M059J (cell line): ENCODE data around the gene SLC6A18. TPM values are rescaled to one million over a fixed set of nuclear protein-coding genes. Genes with fewer than 3 reads are reported as not detected.
"Not testable (repeated sequence)": the region's sequence is repeated elsewhere in the genome, so short reads cannot be mapped to it uniquely, and the experiment has no call there.

Experiments used
- DNase-seq: peaks from one replicate; pipeline ENCODE4 v3.0.0-alpha.2; 2012; ENCODE audit warnings: low read depth
- total RNA-seq: library from RNA; depleted of rRNA; stranded (reverse); fragments of >200 nt; shearing (Covaris generic); gene quantifications from 2 replicates; pipeline ENCODE4 v1.2.3, GENCODE V29; 2014

The SLC6A18 gene
- total RNA-seq, 1 experiment from 2014 or later: not detected

DNA sequence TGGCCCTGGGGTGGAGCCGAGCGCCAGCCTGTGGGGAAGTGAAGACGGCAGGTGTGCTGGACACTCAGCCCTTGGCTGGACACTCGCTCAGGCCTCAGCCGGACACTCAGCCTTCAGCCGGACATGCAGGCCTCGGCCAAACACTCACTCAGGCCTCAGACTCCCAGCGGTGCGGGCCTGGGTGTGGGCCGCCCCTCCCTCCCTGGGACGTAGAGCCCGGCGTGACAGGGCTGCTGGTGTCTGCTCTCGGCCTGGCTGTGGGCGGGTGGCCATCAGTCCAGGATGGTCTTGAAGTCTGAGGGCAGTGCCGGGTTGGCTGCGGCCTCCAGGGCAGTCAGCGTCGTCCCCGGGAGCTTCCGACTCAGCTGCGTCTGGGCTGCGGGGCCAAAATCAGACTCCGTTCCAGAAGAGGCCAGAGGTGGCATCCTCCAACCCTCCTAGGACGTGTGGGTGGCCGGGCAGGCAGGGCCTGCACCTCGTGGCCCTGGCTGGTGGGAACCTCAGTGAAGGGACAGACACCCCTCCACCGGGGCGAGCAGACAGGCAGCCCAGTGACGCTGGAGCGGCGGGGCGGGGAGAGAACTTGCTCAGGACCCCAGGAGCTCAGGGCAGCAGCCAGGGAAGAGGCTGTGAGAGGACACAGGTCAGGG lies 28.4 kb downstream of the SLC6A18 start:
- DNase-seq: no peak

- no peak for DNase-seq
These were observed 29.0 kb downstream of the SLC6A18 start for GRCh38 chr5:1254196-1254595.

- no peak for DNase-seq
These were observed 29.9 kb downstream of the SLC6A18 start for GRCh38 chr5:1255081-1255561.

GRCh38 chr5:1256776-1257175 lies 31.6 kb downstream of the SLC6A18 start:
- no peak for DNase-seq

DNA sequence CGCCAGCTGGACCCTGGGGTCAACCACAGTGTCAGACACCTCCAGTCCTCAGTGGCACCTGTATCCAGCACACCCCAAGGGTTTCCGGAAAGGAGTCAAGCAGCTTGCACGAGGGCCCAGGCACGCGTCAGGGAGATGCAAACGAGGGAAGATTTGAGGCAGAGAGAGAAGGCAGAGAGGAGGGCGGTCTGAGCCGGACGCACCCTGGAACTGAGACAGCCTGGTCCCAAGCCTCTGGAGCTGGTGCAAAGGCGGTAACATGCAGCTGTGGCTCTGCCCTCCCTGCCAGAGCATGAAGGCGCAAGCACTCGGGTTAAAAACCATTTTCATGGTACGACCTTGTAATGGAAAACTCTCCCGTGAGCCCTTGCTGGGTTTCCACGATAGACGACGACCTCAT lies 32.2 kb downstream of the SLC6A18 start:
- DNase-seq: no peak

DNA sequence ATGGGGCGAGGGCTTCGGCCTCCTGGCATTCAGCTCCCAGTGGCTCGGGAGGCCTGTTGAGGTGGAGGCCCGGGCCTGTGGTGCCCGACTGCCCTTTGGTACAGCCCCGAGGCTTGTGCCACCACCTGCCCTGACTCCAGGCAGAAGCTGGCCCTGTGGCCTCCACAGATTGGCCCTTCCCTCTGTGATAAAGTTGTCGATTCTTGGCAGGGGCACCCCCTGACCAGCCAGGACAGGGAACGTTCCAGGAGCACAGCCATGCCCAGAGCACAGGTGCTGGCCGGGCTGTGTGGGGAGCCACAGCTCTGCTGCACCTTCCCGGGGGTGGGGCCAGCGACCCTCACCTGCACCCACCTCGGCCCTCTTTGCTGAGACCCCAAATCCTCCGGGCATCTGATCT lies 32.7 kb downstream of the SLC6A18 start:
- DNase-seq: no peak

- DNase-seq: no peak
These were observed 34.8 kb downstream of the SLC6A18 start for GRCh38 chr5:1259806-1260480.

DNA sequence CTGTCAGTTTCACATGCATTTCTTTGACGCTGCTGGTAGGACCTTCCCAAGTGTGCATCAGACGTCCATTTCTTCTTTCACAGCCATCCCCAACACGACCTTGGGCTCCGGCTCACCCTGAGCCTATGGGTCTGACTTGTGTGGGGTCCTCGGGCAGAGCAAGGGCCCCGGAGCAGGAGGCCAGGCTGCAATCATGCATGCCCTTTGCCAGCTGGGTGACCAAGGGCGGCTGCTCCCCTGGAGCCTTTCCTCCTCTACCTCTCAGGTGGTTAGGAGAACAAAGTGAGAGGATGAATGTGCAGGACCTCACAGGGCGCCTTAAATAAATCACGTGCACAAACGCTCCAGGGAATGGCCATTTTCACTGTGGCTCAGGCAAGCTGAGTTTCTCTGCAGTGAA lies 36.5 kb downstream of the SLC6A18 start:
- no peak for DNase-seq

DNA sequence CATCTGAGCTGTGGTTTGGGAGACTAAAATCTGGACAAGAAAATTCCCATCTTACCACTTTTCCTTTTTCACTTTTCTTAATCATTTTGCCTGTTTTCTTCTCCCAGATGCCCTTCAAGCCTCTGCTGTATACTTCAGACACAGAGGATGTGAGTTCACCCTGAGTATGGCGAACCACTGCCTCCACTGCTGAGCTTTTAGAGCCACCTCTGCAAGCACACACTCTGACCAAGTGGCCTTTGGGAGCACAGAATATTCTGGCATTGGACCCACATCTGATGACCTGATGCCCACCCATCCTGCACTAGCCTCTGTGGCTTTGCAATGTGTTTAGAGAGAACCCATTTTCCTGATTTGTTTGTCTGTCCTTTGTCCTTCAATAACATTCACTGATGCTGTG lies 37.2 kb downstream of the SLC6A18 start:
- DNase-seq: peak; percentile 10

DNA sequence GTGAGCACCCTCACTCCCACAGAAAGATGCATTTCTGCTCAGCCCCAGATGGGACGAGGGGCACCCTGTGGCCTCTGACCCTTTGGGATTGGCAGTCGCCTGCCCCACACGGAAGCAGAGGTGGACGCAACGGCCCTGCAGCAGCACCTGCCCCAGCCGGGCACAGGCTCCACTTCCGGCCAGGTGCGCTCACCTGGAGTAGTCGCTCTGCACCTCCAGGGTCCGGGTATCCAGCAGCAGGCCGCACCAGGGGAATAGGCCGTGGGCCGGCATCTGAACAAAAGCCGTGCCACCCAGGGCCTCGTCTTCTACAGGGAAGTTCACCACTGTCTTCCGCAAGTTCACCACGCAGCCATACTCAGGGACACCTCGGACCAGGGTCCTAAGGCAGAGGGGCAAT lies 39.0 kb downstream of the SLC6A18 start:
- no peak for DNase-seq

DNA sequence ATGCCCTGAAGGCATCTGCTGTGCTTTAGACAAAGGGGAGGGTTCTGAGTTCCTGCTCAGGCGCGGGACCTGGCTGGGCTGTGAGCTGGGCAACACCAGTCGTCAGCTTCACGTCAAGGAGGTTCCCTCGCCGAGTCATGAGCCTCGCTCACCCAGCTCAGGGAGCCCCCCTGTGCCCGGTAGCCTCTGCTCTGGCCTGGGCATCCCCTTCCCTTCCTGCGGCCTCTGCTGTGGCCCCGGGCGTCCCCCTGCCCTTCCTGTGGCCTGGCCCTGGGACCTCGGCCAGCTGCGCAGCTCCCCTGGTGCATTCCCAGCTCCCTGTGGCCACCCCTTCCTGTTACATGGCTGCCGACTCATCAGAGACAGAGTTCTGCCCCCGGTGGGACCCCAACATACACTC lies 39.8 kb downstream of the SLC6A18 start:
- DNase-seq: no peak

GRCh38 chr5:1265461-1266455 lies 40.6 kb downstream of the SLC6A18 start:
- no peak for DNase-seq

DNA sequence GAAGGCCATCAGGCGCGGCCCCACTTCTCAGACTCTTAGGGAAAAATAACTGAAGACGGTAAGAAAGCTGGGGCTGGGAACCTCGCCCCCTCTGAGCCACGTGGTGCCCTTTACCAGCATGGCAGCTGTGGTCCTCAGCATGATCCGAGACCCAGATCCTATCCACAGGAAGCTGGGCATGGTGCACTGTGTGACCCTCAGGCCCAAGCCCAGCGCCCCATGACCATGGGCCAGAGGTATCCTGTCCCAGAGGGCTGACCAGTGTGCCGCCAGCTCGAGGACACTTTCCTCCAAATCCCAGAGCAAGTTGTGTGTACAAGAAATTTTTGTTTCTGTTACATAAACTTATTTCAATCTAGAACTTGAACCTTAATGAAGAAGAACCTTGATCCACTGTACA lies 41.6 kb downstream of the SLC6A18 start:
- no peak for DNase-seq

DNA sequence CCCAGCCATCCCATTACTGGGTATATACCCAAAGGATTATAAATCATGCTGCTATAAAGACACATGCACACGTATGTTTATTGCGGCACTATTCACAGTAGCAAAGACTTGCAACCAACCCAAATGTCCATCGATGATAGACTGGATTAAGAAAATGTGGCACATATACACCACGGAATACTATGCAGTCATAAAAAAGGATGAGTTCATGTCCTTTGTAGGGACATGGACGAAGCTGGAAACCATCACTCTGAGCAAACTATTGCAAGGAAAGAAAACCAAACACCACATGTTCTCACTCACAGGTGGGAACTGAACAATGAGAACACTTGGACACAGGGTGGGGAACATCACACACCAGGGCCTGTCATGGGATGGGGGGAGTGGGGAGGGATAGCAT lies 42.3 kb downstream of the SLC6A18 start:
- not testable (repeated sequence) for DNase-seq

DNA sequence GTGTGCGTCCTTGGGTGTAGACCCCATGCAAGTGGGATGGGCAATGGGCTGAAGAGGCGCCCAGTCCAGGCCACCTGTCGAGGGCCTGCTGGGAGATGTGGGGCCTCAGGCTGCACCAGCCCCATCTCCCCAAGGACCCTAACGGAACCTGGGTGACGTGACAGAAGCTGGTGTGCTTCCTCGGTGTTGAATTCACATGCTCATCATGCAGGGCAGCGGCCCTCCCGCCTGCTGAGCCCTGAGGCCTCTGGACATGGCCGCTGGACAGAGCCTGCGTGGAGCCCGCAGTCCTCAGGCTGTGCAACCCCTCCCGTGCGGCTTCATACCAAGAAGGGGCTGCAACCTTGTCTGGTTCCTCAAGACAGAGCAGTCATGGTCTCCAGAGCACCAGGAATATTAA lies 42.9 kb downstream of the SLC6A18 start:
- DNase-seq: no peak

- DNase-seq: no peak
These were observed 43.5 kb downstream of the SLC6A18 start for GRCh38 chr5:1268666-1269065.

- DNase-seq: no peak
These were observed 45.2 kb downstream of the SLC6A18 start for GRCh38 chr5:1270426-1270825.

DNA sequence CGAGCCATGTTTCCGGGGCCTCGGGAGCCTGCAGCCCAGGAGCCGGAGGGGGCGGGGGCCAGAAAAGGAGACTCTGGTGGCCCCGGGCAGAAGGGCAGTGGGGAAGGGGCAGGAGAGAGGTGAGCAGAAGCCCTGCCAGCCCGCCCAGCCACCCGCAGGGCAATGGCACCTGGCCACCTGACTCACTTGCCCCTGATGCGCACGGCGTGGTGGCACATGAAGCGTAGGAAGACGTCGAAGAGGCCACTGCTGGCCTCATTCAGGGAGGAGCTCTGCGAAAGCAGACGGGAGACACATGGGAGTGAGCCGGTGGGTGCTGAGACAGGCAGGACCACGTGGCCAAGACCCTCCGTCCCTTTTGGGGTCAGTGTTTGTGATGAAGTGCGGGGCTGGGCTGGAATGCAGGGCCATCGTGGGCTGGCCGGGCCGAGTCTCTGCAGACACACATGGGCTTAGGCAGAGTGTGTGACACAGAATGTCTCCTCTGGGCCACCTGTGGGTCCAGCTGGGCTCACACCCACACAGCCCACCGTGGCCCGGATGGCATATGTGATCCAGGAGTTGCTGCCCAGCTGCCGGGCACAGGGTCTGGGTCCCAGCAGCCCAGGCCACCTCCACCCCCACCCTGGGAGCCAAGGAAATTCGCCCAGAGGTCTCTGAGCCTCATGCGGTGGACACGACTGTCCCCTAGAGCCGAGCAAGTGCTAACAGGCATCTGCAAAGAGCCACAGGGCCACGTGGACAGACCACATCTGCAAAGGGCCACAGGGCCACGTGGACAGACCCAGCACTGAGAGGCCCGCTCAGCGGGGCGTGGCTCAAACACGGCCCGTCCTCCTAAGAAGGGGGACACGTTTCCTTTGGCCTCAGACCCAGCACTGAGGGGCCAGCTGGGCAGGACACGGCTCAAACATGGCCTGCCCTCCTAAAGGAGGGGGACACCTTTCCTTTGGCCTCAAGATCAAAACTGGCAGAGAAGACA lies 46.0 kb downstream of the SLC6A18 start:
- DNase-seq: no peak

GRCh38 chr5:1272201-1272600 lies 47.0 kb downstream of the SLC6A18 start:
- DNase-seq: no peak

DNA sequence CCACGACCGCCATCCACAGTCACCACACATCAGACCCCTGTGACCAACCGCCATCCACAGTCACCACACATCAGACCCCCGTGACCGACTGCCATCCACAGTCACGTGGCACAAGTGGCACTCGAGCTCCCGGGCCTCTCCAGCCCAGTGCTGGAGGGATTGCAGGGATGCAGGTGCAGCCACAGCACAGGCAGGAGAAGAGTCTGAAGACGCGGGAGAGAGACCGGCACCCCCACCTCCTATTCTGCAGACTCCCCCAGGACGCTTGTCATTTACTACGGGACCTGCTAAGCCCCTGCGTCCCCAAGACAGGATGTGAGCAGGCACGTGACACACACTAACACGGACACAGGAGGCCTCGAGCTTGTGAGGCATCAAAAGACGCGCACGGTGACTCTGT lies 48.6 kb downstream of the SLC6A18 start:
- DNase-seq: no peak

- DNase-seq: no peak
These were observed 49.3 kb downstream of the SLC6A18 start for GRCh38 chr5:1274471-1274870.
